HEK293 (cell line): Measurements from ENCODE around the gene VAV2.

Source experiments
- CTCF ChIA-PET: fragments of 350-600 bp; formaldehyde crosslinking; extraction: SDS; loops from one replicate; lab custom pipeline; 2021; ENCODE audit warnings: antibody characterized with exemption; lab: Yijun Ruan, JAX
- POLR2A ChIA-PET: fragments of 300-600 bp; formaldehyde crosslinking; extraction: SDS; loops from one replicate; lab custom pipeline; 2020; ENCODE audit warnings: antibody characterized with exemption, inconsistent platforms; lab: Yijun Ruan, JAX
- H3K27ac ChIP-seq: fragments of 200-500 bp; sonication (Bioruptor generic); 2 replicates; pipeline ENCODE4 v1.5.1; 2014; ENCODE audit warnings: low read depth, low read length, control low read depth, inconsistent platforms; ENCODE audit errors: extremely low read depth
- H3K36me3 ChIP-seq, 2 experiments: fragments of 200-500 bp in 1 of 2; sonication (Bioruptor generic) in 1 of 2; 1 replicate in 1 of 2; 2 replicates in 1 of 2; pipeline ENCODE4 v1.5.1; 2014 to 2017; ENCODE audit warnings: inconsistent platforms in 2 of 2, low read length in 2 of 2; ENCODE audit not compliant: control insufficient read depth in 2 of 2, insufficient read depth in 1 of 2
- H3K4me1 ChIP-seq: fragments of 200-500 bp; sonication (Bioruptor generic); 2 replicates; pipeline ENCODE4 v1.5.1; 2014; ENCODE audit warnings: mild to moderate bottlenecking, low read length, inconsistent platforms; ENCODE audit not compliant: control insufficient read depth, insufficient read depth
- H3K4me3 ChIP-seq: 2 replicates; pipeline ENCODE4 v1.5.1; 2011; ENCODE audit warnings: low read depth, mild to moderate bottlenecking, control low read depth, low read length, moderate library complexity
- H3K9me3 ChIP-seq: fragments of 200-500 bp; sonication (Bioruptor generic); 2 replicates; pipeline ENCODE4 v1.5.1; 2014; ENCODE audit warnings: low read depth, low read length, inconsistent platforms; ENCODE audit not compliant: control insufficient read depth, insufficient read depth
- BCL6B ChIP-seq: fragments of 450-650 bp; formaldehyde crosslinking; IDR thresholded peaks from 2 replicates; pipeline ENCODE4 v1.5.1; 2017; ENCODE audit warnings: missing biosample characterization, missing genetic modification characterization
- GLI4 ChIP-seq: fragments of 450-650 bp; formaldehyde crosslinking; IDR thresholded peaks from 2 replicates; pipeline ENCODE4 v1.5.1; 2016; ENCODE audit warnings: missing biosample characterization, missing genetic modification characterization
- IKZF3 ChIP-seq: fragments of 450-650 bp; IDR thresholded peaks from 2 replicates; pipeline ENCODE4 v1.5.0; 2018; ENCODE audit warnings: missing biosample characterization, mild to moderate bottlenecking, missing genetic modification characterization, moderate library complexity
- INSM2 ChIP-seq: fragments of 450-650 bp; formaldehyde crosslinking; IDR thresholded peaks from 2 replicates; pipeline ENCODE4 v1.5.1; 2016; ENCODE audit warnings: missing biosample characterization, missing genetic modification characterization
- KLF8 ChIP-seq: fragments of 450-650 bp; formaldehyde crosslinking; IDR thresholded peaks from 2 replicates; pipeline ENCODE4 v1.5.1; 2016; ENCODE audit warnings: missing biosample characterization, missing genetic modification characterization
- PRDM1 ChIP-seq: fragments of 450-650 bp; formaldehyde crosslinking; IDR thresholded peaks from 2 replicates; pipeline ENCODE4; 2016; ENCODE audit warnings: missing biosample characterization, missing genetic modification characterization
- TCF7L2 ChIP-seq: IDR thresholded peaks from 2 replicates; pipeline ENCODE4 v1.6.1; 2011; ENCODE audit warnings: low read depth, mild to moderate bottlenecking, inconsistent platforms, low read length, moderate library complexity, borderline replicate concordance
- ZBTB17 ChIP-seq: fragments of 450-650 bp; formaldehyde crosslinking; IDR thresholded peaks from 2 replicates; pipeline ENCODE4 v1.5.1; 2016; ENCODE audit warnings: missing biosample characterization, missing genetic modification characterization
- ZBTB20 ChIP-seq: fragments of 450-650 bp; formaldehyde crosslinking; IDR thresholded peaks from 2 replicates; pipeline ENCODE4 v1.5.1; 2016; ENCODE audit warnings: missing biosample characterization, missing genetic modification characterization
- ZBTB26 ChIP-seq: fragments of 450-650 bp; formaldehyde crosslinking; optimal IDR thresholded peaks from 2 replicates; pipeline ENCODE3; 2016; ENCODE audit warnings: missing biosample characterization, mild to moderate bottlenecking, missing genetic modification characterization
- ZNF24 ChIP-seq: fragments of 450-650 bp; formaldehyde crosslinking; IDR thresholded peaks from 2 replicates; pipeline ENCODE4 v1.5.1; 2016; ENCODE audit warnings: missing biosample characterization, missing genetic modification characterization
- ZNF362 ChIP-seq: fragments of 450-650 bp; formaldehyde crosslinking; IDR thresholded peaks from 2 replicates; pipeline ENCODE4 v1.5.1; 2016; ENCODE audit warnings: missing biosample characterization, missing genetic modification characterization
- ZNF366 ChIP-seq: fragments of 450-650 bp; formaldehyde crosslinking; conservative IDR thresholded peaks from 2 replicates; pipeline ENCODE4 v1.5.1; 2016; ENCODE audit warnings: missing biosample characterization, missing genetic modification characterization
- ZNF398 ChIP-seq: fragments of 450-650 bp; formaldehyde crosslinking; IDR thresholded peaks from 2 replicates; pipeline ENCODE4 v1.5.1; 2017; ENCODE audit warnings: missing biosample characterization, missing genetic modification characterization
- ZNF510 ChIP-seq: fragments of 450-650 bp; formaldehyde crosslinking; IDR thresholded peaks from 2 replicates; pipeline ENCODE4 v1.5.1; 2018; ENCODE audit warnings: mild to moderate bottlenecking, missing genetic modification characterization, missing biosample characterization; ENCODE audit not compliant: insufficient replicate concordance
- ZNF544 ChIP-seq: fragments of 450-650 bp; formaldehyde crosslinking; IDR thresholded peaks from 2 replicates; pipeline ENCODE4 v1.5.0; 2017; ENCODE audit warnings: missing biosample characterization, missing genetic modification characterization
- ZNF560 ChIP-seq: fragments of 450-650 bp; formaldehyde crosslinking; IDR thresholded peaks from 2 replicates; pipeline ENCODE4 v1.5.1; 2017; ENCODE audit warnings: missing biosample characterization, missing genetic modification characterization, borderline replicate concordance
- ZNF571 ChIP-seq: fragments of 450-650 bp; formaldehyde crosslinking; IDR thresholded peaks from 2 replicates; pipeline ENCODE4 v1.5.0; 2017; ENCODE audit warnings: missing biosample characterization, missing genetic modification characterization
- ZNF600 ChIP-seq: fragments of 450-650 bp; formaldehyde crosslinking; IDR thresholded peaks from 2 replicates; pipeline ENCODE4 v1.5.1; 2016; ENCODE audit warnings: missing biosample characterization, missing genetic modification characterization
- ZNF621 ChIP-seq: fragments of 450-650 bp; formaldehyde crosslinking; IDR thresholded peaks from 2 replicates; pipeline ENCODE4 v1.5.1; 2017; ENCODE audit warnings: missing biosample characterization, missing genetic modification characterization
- ZNF645 ChIP-seq: fragments of 450-650 bp; formaldehyde crosslinking; IDR thresholded peaks from 2 replicates; pipeline ENCODE4; 2016; ENCODE audit warnings: missing biosample characterization, missing genetic modification characterization
- ZNF660 ChIP-seq: fragments of 450-650 bp; IDR thresholded peaks from 2 replicates; pipeline ENCODE4 v1.5.1; 2018; ENCODE audit warnings: missing biosample characterization, mild to moderate bottlenecking, missing genetic modification characterization
- ZNF664 ChIP-seq: fragments of 450-650 bp; formaldehyde crosslinking; IDR thresholded peaks from 2 replicates; pipeline ENCODE4 v1.5.1; 2016; ENCODE audit warnings: missing biosample characterization, missing genetic modification characterization
- ZNF701 ChIP-seq: fragments of 450-650 bp; formaldehyde crosslinking; IDR thresholded peaks from 2 replicates; pipeline ENCODE4 v1.5.1; 2016; ENCODE audit warnings: missing biosample characterization, missing genetic modification characterization
- ZNF837 ChIP-seq: fragments of 450-650 bp; formaldehyde crosslinking; IDR thresholded peaks from 2 replicates; pipeline ENCODE4 v1.5.1; 2016; ENCODE audit warnings: missing biosample characterization, missing genetic modification characterization

Gene VAV2

GRCh38 chr9:133758228-133758627 lies 233.9 kb downstream of the VAV2 start:
- no peak for TF ChIP-seq ZBTB17 (tag by site-specific recombination)
- no peak for TF ChIP-seq TCF7L2
- no peak for TF ChIP-seq ZNF571 (tag by site-specific recombination)
- TF ChIP-seq IKZF3 (tag by site-specific recombination): no peak
- TF ChIP-seq ZNF510: no peak
- TF ChIP-seq ZBTB20 (tag by site-specific recombination): no peak
- no peak for TF ChIP-seq ZNF560 (tag by site-specific recombination)
- no peak for TF ChIP-seq ZBTB26
- no peak for TF ChIP-seq KLF8 (tag by site-specific recombination)
- H3K36me3 ChIP-seq: no peaks in the 10 kb centered on the region
- no peaks in the 10 kb centered on the region for H3K4me1 ChIP-seq
- H3K27ac ChIP-seq: no peak overlapping the region
- ChIA-PET POLR2A (no interaction called here), CTCF (interaction anchor here (1.1 to 3.6 kb wide), 3 partner anchors 12 to 24 kb away, joined by 3 to 13 read pairs (median 6); no protein-coding TSS in a partner anchor)
- H3K9me3 ChIP-seq: no peaks in the 10 kb centered on the region
- no peak overlapping the region for H3K4me3 ChIP-seq

- POLR2A ChIA-PET: no interaction called here
- Histone ChIP-seq H3K4me1 (no peaks in the 10 kb centered on the region), H3K27ac (no peak overlapping the region), H3K4me3 (no peak overlapping the region), H3K36me3 (no peaks in the 10 kb centered on the region), H3K9me3 (no peaks in the 10 kb centered on the region)
- TF ChIP-seq ZNF701 (no peak), ZNF362 (tag by site-specific recombination) (no peak), ZNF837 (tag by site-specific recombination) (no peak), ZNF664 (tag by site-specific recombination) (no peak), ZNF621 (tag by site-specific recombination) (no peak), BCL6B (tag by site-specific recombination) (no peak), ZNF544 (no peak), PRDM1 (tag by site-specific recombination) (no peak), ZNF600 (tag by site-specific recombination) (no peak), ZNF24 (no peak)
- CTCF ChIA-PET: interaction anchor here (1.0 to 5.2 kb wide), 2 partner anchors 12 to 27 kb away, joined by 4 to 46 read pairs; no protein-coding TSS in a partner anchor
Measured at GRCh38 chr9:133754688-133755227, 237.4 kb downstream of the VAV2 start.

GRCh38 chr9:133754187-133754586 lies 237.9 kb downstream of the VAV2 start:
- CTCF ChIA-PET: interaction anchor here (0.7 to 5.2 kb wide), 3 partner anchors 12 to 38 kb away, joined by 3 to 46 read pairs (median 4); no protein-coding TSS in a partner anchor
- no peak overlapping the region for H3K27ac ChIP-seq
- H3K4me3 ChIP-seq: no peak overlapping the region
- no peaks in the 10 kb centered on the region for H3K4me1 ChIP-seq
- H3K9me3 ChIP-seq: no peaks in the 10 kb centered on the region
- POLR2A ChIA-PET: no interaction called here
- no peaks in the 10 kb centered on the region for H3K36me3 ChIP-seq
- TF ChIP-seq INSM2 (tag by site-specific recombination): no peak
- TF ChIP-seq ZNF366 (tag by site-specific recombination): no peak
- no peak for TF ChIP-seq ZNF660 (tag by site-specific recombination)
- TF ChIP-seq ZNF600 (tag by site-specific recombination): no peak
- no peak for TF ChIP-seq ZNF645 (tag by site-specific recombination)
- TF ChIP-seq ZNF398 (tag by site-specific recombination): no peak
- TF ChIP-seq GLI4 (tag by site-specific recombination): no peak
